Heart left ventricle (tissue), 13 donors: ENCODE results near the gene UBQLNL.

Experiments
- POLR2A ChIP-seq, 2 donors: fragments of 450-650 bp; IDR thresholded peaks; one replicate each; pipeline ENCODE4 v1.6.1; 2017; ENCODE audit warnings: antibody characterized with exemption in 2 of 2, mild to moderate bottlenecking in 2 of 2, moderate library complexity in 2 of 2
- TF ChIP-seq, protein P1 (sequence below), 12 donors: fragments of 200-600 bp; sonication (generic) in 4 of 12; IDR thresholded peaks; one replicate each; pipeline versions ENCODE4 v1.5.0 to v1.8.0; 2018 to 2022; ENCODE audit warnings: antibody characterized with exemption in 12 of 12, mild to moderate bottlenecking in 5 of 12
- donor health status: ischemic (EF 13 %, LVEDD 7.1; RV severe dilation, severe dysfunction).
- donor health status: DM: no; HTN: yes; CAD: no.
- donor health status: DM: no; HTN: no; CAD: no.
- donor health status: ischemic (EF 25% LVEDD 6.9; RV normal size, moderate dysfunction).
- donor health status: ischemic (EF 25% LVEDD 5.7; RV mildly dilated, moderate dysfunction).
- donor health status: ischemic (EF 35%, LVEDD 5.7; RV mildly dilated, moderate dysfunction).
- donor health status: nonischemic (EF 11% LVEDD 7.7; RV severe dilation, severe dysfunction).
- donor health status: DM: yes; HTN: yes; CAD: no.
- donor health status: PGD.
- donor health status: ischemic (EF 29% LVEDD 5.4; RV normal size, mild dysfunction).
- donor health status: nonischemic (EF 23%, LVEDD 6.1; RV moderate dilation, normal function).

DNA sequence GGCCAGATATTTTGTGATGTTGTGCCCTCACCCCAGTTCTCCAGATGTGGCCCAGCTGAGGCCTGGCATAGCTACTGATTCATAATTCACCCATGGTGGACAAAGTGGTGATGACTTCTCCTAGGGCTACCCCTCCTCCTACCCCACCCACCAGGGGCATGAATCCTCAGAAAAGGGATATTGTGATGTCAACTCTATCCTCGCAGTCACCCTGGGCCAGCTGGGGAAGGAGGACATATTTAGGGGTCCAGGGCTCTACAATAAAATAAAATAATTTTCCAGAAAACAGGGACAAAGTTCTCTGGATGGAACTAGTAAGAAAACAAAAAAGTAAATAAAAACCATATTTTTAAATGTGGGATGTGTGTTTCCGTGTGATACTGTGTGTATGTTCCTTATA is at the start of gene UBQLNL:
- TF ChIP-seq, protein P1, sequence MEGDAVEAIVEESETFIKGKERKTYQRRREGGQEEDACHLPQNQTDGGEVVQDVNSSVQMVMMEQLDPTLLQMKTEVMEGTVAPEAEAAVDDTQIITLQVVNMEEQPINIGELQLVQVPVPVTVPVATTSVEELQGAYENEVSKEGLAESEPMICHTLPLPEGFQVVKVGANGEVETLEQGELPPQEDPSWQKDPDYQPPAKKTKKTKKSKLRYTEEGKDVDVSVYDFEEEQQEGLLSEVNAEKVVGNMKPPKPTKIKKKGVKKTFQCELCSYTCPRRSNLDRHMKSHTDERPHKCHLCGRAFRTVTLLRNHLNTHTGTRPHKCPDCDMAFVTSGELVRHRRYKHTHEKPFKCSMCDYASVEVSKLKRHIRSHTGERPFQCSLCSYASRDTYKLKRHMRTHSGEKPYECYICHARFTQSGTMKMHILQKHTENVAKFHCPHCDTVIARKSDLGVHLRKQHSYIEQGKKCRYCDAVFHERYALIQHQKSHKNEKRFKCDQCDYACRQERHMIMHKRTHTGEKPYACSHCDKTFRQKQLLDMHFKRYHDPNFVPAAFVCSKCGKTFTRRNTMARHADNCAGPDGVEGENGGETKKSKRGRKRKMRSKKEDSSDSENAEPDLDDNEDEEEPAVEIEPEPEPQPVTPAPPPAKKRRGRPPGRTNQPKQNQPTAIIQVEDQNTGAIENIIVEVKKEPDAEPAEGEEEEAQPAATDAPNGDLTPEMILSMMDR (IDR thresholded peaks at IDR 0.05) = no peak
- no peak for TF ChIP-seq POLR2A (IDR thresholded peaks at IDR 0.05)
